ENCODE results near the gene UIMC1.
"Not testable (repeated sequence)": the region's sequence is repeated elsewhere in the genome, so short reads cannot be mapped to it uniquely, and the experiment has no call there.

Gene UIMC1

DNA sequence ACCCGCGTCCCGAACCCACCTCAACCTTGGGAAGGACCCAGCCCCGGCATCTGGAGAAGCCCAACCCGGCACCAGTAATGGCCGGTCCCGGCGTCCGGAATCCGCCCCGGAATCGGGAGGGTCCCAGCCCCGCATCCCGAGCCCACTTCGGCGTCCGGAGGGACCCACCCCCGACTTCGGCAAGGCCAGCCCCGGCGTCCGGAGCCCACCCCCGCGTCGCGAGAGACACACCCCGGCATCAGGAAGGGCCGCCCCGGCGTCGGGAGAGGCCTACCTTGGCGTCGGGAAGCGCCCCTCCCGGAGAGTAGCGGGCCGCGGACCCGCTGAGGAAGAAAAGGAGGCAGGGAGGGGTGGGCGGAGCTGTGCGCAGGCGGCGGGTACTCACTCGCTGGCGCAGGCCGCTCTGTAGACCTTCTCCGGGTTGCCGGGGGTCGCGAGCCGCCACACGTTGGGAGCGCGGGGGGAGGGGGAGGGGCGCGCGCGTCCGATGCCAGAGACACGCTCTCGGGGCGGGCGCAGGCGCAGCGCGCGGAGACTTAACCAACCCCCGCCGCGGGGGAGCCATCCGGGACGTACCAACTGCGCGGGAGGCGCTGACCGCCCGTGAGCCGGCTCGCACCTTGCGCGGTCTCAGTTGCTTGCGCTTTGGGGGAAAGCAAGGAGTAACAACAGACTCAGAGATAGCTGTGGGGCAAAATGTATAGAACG lies at the start of gene UIMC1:
Gene UIMC1, minus strand, starts transcription at position 515 of the 708 bp plus-strand sequence. CDS start 24,164 bp downstream, outside the sequence.
- DNase-seq (ENCODE audit: low read depth in 2 of 2, low spot score in 1 of 2), result peak; percentile 65 to 84

DNA sequence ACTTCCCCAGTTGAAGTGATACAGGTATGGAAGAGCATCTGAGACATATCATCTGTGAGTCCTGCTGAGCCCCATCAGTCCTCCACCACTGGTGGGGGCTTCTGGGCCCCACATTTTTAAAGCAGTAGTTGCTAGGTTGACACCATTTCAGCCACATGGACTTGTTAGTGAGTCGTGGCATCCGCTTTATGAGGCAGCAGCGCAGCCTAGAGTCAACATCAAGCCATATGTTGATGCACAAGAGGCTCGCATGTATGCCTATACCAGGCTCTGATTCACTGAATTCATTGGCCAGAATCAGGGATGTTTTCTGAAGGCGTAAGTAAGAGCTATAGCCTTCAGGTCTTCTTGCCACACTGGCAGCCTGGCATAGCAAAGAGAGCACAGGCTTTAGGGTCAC lies 42.7 kb upstream of the UIMC1 start:
- no peak for DNase-seq (ENCODE audit: low read depth in 2 of 2, low spot score in 1 of 2)

DNA sequence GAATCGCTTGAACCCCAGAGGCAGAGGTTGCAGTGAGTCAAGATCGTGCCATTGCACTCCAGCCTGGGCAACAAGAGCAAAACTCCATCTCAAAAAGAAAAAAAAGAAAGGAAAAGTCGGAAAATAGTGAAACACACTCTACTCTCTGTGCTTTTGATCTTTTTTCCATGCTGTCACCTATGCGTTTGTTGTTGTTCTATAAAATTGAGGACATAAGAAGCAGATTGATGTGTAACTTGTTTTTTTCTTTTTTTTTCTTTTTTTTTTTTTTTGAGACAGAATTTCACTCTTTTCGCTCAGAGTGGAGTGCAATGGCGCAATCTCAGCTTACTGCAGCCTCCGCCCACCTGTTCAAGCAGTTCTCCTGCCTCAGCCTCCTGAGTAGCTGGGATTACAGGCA lies 42.0 kb upstream of the UIMC1 start:
- DNase-seq (ENCODE audit: low read depth in 2 of 2, low spot score in 1 of 2), result not testable (repeated sequence)

DNA sequence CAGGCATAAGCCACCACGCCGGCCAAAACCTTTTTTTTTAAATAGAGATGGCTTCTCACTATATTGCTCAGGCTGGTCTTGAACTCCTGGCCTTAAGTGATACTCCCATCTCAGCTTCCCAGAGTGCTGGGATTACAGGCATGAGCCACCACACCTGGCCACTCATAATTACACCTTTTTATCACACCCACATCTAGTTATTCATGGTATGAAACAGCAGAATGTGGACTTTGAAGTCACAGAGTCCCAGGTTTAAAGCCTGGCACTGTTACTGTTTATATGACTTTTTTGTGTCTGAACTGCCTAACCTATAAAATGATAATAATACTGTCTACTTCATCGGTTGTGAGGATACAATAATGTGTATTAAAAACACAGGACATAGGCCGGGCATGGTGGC lies 39.1 kb upstream of the UIMC1 start:
- no peak for DNase-seq (ENCODE audit: low read depth in 2 of 2, low spot score in 1 of 2)

- DNase-seq (ENCODE audit: low read depth in 2 of 2, low spot score in 1 of 2), result no peak
Observed at GRCh38 chr5:177044641-177045040, 38.1 kb upstream of the UIMC1 start.

GRCh38 chr5:177043958-177044357 lies 37.4 kb upstream of the UIMC1 start:
- DNase-seq (ENCODE audit: low read depth in 2 of 2, low spot score in 1 of 2), result no peak

DNA sequence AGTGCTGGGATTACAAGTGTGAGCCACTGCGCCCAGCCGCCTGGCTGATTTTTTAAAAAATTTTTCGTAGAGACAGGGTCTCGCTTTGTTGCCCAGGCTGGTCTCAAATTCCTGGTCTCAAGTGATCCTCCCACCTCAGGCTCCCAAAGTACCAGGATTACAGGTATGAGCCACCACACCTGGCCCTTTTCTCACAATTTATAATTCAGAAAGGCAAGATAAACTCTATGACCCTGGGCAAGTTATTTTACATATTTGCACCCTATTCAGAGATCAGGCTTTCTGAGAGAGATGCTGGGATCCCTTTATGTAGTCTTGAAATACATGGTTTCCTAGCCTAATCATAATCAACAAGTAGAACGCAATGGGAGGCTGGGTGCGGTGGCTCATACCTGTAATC lies 36.5 kb upstream of the UIMC1 start:
- DNase-seq (ENCODE audit: low read depth in 2 of 2, low spot score in 1 of 2), result no peak

DNA sequence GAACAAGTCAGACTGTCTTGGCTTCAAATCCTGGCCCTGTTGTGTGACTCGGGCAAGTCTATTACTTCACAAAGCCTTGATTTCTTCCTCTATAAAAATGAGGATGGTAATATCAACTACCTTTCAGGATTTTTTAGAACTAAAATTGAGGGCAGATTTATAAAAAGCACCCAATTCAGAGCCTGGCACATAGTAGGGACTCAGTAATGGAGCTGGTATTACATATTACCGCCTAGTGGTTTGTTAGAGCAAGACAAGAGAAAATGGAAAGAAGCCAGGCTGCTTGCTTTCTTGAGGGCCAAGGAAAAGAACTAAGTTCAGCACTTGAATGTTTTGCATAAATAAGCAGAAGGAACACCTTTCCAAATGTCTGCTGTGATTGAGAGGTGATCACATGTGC lies 35.4 kb upstream of the UIMC1 start:
- no peak for DNase-seq (ENCODE audit: low read depth in 2 of 2, low spot score in 1 of 2)

DNA sequence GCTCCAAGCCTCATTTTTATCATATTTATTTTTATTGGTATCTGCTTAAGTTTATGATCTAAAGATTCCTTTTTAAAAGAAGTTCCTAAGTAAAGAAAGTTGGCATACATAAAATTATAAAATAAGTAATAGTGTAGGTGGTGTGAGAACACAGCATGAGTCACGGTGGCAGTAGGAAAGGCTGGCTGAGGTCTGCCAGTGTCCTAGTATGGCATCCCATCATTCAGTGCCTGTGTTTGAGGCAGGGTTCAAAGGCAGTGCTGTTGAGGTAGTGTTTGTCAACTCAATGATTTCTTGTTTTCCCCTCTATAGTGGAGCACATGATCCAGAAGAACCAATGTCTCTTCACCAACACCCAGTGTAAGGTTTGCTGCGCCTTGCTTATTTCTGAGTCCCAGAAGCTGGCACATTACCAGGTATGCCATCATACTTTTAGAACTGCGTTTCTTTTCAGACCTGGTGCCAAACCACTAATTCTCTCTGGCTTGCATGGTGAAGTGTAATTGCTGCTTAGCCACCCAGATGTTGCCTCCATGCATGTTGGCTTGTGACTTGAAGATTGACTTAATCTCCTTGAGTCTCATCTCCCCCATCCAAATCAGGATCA lies 34.3 kb upstream of the UIMC1 start:
- DNase-seq (ENCODE audit: low read depth in 2 of 2, low spot score in 1 of 2), result no peak

DNA sequence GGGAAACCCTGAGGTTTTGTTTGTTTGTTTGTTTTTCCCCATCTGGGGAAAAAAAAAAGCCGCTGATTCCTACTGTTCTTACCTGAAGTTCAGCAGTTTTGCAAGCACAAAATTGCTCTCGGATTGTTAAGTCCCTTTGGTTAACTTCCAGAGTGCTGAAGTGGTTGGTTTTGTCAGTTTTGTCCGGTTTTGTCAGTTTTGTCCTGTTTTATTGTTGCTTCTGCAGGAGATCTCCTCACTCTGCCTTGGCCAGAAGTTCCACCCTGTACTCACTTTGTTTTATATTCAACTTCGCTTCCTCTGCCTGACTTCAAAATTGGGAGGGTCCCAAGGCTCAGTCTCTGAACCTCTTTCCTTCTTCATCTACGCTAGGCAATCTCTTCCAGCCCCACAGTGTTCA lies 30.3 kb upstream of the UIMC1 start:
- no peak for DNase-seq (ENCODE audit: low read depth in 2 of 2, low spot score in 1 of 2)

DNA sequence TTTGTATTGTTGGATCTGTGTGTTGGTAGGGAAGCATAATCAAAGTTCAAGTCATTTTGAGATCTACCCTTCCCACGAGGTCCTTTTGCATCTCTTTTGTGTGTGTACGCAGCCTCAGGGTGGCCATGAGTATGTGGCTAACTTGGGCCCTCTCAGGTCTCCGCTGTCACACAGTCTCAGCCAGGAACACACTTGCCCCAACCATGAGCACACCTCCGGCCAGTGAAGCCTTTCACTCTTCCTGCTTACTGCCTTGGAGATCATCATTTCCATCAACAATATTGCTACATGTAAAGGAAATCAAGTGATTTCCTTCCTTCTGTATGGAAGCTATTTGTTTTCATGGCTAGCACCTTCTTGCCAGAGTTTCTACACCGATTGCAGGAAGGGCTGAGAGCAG lies 29.9 kb upstream of the UIMC1 start:
- DNase-seq (ENCODE audit: low read depth in 2 of 2, low spot score in 1 of 2), result no peak

DNA sequence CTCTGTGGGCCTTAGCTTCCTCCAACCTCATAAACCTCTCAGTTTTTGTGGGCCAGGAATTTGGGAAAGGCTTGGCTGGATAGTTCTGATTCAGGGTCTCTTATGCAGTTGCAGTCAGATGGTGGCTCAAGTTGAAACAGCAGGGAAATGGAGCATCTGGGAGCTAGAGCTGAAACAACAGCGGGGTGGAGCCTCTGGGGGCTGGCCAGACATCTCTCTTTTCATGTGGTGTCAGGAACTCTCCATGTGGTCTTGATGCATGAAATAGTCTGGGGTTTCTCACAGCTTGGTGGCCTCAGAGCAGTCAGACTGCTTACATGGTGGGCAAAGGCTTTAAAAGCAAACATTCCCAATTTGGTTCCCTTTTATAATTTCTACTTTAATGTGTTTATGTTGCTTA lies 29.4 kb upstream of the UIMC1 start:
- no peak for DNase-seq (ENCODE audit: low read depth in 2 of 2, low spot score in 1 of 2)

DNA sequence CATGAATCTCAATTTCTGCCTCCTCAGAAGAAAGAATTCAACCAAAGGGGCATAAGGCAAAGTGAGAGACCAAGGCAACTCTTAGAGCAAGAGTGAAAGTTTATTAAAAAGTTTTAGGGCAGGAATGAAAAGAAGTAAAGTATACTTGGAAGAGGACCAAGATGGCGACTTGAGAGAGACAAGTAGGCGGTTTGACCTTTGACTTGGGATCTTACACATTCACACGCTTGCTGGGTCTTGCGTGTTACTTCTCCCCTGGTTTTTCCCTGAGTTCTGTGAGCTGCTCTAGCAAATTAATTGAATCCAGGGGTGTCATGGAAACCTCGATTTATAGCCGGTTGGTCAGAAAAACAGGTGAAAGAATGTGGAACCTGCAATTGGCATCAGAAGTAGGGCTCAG lies 22.9 kb upstream of the UIMC1 start:
- DNase-seq (ENCODE audit: low read depth in 2 of 2, low spot score in 1 of 2), result no peak

DNA sequence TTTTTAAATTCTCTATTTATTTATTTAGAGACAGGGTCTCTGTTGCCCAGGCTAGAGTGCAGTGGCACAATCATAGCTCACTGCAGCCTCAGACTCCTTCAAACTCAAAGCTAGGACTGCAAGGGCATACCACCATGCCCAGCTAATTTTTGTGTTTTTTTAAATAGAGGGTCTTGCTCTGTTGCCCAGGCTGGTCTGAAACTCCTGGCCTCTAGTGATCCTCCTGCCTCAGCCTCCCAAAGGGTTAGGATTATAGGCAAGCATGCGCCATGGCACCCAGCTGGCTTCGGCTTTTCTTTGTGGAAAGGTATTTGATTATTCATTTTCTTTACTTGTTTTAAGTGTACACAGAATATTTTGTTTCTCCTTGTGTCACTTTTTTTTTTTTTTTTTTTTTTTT lies 21.1 kb upstream of the UIMC1 start:
- DNase-seq (ENCODE audit: low read depth in 2 of 2, low spot score in 1 of 2), result no peak

DNA sequence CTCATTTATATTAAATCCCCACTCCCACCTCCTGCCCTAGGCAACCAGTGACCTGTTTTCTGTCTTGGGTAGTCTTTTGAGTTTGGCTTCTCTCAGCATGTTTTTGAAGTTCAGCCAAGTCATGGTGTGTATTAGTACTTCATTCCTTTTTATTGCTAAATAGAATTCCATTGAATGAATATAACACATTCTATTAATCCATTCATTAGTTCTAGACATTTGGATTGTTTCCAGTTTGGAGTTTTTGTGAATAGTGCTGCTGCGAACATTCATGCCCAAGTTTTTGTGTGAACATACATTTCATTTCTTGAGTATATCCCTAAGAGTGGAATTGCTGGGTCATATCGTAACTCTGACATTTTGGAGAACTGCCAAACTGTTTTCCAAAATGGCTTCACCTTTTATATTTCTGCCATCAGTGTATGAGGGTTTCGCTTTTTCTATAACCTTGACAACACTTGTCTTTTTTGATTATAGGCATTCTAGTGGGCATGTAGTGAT lies 18.6 kb upstream of the UIMC1 start:
- DNase-seq (ENCODE audit: low read depth in 2 of 2, low spot score in 1 of 2), result no peak

DNA sequence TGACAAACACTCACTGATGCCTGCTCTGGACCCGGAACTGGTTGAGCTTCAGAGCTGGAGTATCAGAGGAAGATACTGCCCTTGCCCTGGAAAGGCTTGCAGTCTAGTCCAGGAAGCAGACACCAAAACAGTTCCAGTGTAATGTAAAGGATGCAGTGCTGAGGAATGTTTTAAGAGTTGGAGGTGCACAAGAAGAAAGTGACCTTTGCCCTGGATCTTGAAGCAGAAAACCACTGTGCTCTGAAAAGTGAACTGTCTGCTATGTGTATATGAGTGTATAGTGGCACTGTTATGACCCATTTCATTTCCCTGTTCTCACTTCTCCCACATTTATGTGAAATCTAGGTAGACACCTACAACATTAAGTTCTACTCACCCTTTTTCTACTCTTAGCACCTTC lies 18.0 kb upstream of the UIMC1 start:
- no peak for DNase-seq (ENCODE audit: low read depth in 2 of 2, low spot score in 1 of 2)

DNA sequence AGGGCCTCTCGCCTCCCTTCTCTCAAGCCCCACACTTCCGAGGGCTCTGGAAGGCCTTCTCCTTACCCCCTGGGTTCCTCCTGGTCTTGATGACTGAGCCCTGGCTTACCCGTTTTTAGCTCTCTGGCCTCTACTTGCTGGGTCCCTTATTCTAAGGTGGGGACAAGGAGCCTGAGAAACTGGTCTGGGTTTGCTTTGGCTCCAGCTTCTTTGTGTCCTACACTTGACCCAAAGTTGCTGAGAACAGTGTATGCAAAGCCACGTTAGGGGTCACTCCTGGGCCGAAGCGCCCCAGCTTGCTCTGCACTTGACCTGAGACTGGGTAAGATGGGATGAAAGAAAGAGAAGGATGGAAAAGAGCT lies 16.7 kb upstream of the UIMC1 start:
- no peak for DNase-seq (ENCODE audit: low read depth in 2 of 2, low spot score in 1 of 2)

GRCh38 chr5:177022386-177023302 lies 16.1 kb upstream of the UIMC1 start, which contains the start of gene ZNF346:
Gene ZNF346 (plus strand): TSS chr5:177022696. CDS start chr5:177022739, 43 bp downstream.
- DNase-seq (ENCODE audit: low read depth in 2 of 2, low spot score in 1 of 2), result peak; percentile 81 to 84

DNA sequence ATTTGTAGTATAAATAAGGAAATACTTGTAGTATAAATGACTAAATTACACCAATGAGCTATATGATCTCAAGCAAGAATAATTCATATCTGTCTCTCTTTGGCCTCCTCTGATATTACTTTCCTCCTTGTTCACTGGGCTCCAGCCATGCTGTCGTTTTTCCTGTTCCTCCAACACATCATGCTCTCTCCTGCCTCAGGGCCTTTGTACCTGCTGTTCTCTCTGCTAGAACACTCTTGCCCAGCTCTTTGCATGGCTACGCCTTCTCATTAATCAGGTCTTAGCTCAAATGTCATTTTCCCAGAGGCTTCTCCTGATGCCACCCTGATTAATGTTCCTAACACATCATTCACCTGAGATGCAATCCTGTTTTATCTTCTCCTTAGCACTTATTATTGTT lies 13.5 kb upstream of the UIMC1 start:
- no peak for DNase-seq (ENCODE audit: low read depth in 2 of 2, low spot score in 1 of 2)

DNA sequence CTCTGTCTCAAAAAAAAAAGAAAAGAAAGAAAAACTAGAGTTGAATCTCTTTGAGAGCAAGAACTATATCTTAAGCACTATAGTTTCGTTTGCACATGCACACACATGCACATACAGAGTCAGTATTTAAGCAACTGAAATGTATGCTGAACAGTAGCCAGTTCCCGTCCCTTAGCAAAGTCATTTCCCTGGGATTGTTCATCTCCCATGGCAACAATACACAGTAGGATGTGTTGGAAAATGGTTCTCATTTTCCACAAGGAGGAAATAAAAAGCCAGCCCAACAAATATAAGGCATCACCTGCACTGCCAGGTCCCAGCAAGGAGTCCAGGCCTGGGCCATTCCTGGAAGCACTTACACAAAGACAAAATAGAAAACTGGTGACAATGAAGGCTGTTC lies 11.8 kb upstream of the UIMC1 start:
- no peak for DNase-seq (ENCODE audit: low read depth in 2 of 2, low spot score in 1 of 2)

- no peak for DNase-seq (ENCODE audit: low read depth in 2 of 2, low spot score in 1 of 2)
Observed at GRCh38 chr5:177015156-177015555, 8.6 kb upstream of the UIMC1 start.

DNA sequence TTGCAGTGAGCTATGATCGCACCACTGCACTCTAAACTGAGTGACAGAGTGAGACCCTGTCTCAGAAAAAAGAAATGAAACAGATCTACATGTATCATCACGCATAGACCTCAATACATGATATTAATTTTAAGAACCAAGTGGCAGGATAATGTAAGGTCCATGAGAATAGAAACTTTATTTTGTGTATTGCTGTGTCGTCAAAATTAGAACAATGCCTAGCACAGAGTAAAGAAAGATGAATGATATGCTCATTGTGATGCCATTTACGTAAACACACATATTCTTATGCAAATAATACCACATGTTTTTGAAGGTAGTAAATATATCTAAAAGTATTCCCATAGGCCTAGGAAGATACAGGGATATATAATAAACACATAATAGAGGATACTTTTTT lies 3.6 kb upstream of the UIMC1 start:
- DNase-seq (ENCODE audit: low read depth in 2 of 2, low spot score in 1 of 2), result no peak
